HG02610 (cell line): ENCODE measurements around the gene BUD23.
A peak's percentile ranks its signal among the peaks of the same experiment; 100 is the strongest.
"Not testable (repeated sequence)": the region's sequence is repeated elsewhere in the genome, so short reads cannot be mapped to it uniquely, and the experiment has no call there.

Source experiments
- ATAC-seq: cut with Tn5 transposase; IDR thresholded peaks from one replicate; pipeline ENCODE4 v1.9.1; 2021; ENCODE audit warnings: mild to moderate bottlenecking, moderate library complexity; ENCODE audit not compliant: unreplicated experiment

Gene BUD23

DNA sequence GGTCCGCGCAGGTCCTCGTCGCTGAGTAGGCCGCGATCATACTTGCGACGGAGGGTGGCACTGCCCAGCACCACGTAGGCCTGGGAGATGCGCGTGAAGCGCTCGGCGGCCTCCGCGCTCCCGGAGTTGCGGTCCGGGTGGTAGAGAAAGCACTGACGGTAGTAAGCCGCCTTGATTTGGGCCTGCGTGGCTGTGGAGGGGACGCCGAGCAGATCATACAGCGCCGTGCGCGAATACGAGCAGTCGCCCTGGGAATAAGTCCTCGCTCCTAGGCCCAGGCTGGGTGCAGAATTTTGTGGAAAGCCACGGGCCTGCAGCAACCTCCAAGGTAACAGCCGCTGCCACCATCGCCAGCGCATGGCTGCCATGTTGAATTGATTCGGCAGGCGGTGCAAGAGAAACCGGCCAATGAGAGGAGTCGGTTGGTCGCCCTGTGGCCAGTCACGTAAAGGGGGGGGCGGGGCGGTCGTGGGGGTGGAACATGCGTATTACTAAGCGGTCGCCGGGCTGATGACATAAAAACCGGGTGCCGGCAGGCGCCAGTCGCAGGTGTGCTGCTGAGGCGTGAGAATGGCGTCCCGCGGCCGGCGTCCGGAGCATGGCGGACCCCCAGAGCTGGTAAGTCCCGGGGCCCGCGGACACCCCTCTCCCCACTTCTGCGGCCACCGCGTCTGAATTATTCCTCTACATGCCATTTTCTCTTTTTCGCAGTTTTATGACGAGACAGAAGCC is at the start of gene BUD23, which contains the start of gene DNAJC30:
Gene BUD23 (plus strand): TSS at position 542 of the 732 bp plus-strand sequence. CDS start 29 bp downstream, at position 571.
Gene DNAJC30 (minus strand): TSS at position 398 of the 732 bp plus-strand sequence. CDS start 30 bp downstream, at position 368.
- peak; percentile 85 for ATAC-seq

GRCh38 chr7:73633844-73634243 is 49.6 kb upstream of the BUD23 start:
- ATAC-seq = no peak

- ATAC-seq = no peak
Measured at GRCh38 chr7:73635428-73636200, 47.8 kb upstream of the BUD23 start.

DNA sequence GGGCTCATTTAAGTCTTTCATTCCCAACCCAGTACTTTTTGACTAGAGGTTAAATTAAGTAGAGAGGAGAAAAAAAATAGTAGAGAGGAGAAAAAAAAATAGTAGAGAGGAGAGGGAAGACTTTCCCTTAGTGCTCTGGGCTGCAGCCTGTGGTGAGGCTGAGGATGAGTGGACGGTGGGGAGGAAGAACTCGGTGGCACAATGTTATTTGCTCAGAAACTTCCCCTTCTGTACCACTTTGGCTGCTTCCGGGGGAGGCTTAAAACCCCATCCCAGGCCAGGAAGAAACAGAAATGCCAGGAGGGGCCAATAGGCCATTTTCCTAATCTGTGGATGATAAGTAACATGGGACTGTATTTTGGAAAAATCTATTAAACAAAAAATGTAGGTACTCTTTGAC is 44.5 kb upstream of the BUD23 start:
- ATAC-seq = no peak

DNA sequence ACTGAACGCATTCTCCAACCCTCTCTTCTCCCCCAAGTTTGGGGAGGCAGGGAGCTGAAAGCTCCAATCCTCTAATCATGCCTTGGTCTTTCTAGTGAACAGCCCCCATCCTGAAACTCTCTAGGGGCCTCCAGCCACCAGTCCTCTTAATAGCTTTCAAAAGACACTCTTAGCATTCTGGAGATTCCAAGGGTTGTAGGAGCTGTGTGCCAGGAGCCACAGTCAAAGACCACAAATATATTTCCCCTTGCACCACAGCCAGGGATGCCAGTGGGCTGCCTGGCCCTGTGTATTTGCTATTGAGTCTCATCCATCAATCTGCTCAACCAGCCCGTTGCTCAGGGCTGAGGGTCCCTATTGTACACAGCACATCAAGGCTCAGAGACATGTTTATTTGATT is 40.6 kb upstream of the BUD23 start:
- no peak for ATAC-seq

DNA sequence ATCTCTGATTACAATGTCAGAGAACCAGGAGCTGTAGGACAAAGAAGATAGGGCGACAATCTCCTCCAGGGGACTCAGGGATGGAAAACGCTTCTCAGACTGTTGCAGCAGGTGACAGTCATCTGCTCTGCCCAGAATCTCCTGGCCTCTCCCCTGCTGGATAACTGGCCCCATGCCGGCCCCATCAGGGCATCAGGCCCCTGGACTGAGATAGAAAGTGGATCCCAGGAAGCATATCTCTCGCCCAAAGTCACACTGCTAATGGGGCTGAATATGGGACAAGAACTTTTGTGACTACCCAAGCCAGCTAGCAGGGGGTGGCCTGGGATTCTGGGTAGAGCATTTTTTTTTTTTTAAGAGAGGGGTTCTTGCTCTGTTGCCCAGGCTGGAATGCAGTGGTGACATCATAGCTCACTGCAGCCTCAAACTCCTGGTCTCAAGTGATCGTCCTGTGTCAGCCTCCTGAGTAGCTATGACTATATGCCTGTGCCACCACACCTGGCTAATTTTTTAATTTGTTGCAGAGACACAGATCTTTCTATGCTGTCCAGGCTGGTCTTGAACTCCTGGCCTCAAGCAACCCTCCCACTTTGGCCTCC is 38.6 kb upstream of the BUD23 start:
- ATAC-seq = no peak

DNA sequence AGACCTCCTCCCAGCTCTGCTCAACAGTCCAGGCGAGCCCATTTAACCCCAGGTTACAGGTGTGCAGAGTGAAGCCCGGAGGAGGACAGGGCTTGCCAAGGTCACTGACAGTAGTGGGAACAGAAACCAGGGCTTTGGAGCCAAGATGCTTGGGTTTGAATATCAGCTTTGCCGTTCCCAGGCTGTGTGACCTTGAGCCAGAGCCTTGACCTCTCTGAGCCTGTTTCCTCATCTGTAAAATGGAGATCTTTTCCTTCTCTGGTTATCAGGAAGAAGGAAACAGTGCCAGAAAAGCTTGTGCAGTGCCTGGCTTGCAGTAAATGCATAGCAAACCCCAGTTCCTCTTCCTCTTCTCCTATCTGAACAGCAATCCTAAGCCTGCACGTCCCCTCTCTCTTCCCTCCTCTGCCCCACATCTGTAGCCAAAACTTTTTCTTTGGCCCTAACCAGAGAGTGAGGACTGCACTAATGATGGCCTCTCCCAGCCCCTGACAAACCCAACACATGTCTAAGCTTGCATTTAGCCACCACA is 37.7 kb upstream of the BUD23 start:
- no peak for ATAC-seq

DNA sequence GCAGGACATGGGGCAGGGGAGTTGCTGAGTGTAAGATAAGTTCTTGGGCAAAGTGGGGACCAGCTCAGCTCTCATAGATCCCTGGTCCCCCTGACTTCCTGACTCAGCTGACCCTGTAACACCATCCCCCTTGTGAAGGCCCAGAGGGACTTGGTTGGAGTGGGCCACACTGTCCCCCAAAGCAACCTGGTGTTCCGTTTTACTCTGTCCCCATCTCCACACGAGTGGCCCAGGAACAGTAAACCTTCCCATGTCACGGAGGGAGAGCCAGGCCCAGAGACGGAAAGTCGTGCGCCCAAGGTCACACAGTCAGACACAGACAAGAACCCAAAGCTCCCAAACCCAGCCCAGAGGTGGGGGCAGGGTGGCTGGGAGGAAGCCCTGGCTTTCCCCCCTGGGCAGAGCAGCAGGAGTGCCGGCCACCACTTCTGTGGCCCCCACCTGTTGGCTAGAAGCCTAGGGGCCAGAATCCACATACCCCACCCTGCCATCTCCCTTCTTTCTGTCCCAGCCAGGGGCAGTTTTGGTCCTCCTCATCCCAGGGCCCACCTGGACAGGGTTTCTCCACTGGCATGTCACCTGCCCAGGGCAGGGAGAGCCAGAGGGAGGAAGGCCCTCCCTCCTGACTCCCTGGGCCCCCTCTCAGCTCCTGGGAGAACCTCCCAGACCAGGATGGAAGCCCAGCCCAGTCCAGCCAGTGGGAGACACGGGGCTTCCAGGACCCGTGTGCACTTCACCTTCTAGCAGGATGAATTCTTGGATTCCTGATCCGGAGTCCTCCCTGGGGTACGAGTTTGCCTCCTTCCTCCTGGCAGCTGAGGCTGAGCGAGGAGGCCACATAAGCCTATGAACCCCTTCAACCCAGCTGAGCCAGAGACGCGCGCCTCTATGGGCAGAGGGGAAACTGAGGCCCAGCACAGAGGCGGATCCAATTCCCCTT is 36.3 kb upstream of the BUD23 start:
- no peak for ATAC-seq

GRCh38 chr7:73647725-73648592 is 35.4 kb upstream of the BUD23 start:
- no peak for ATAC-seq

DNA sequence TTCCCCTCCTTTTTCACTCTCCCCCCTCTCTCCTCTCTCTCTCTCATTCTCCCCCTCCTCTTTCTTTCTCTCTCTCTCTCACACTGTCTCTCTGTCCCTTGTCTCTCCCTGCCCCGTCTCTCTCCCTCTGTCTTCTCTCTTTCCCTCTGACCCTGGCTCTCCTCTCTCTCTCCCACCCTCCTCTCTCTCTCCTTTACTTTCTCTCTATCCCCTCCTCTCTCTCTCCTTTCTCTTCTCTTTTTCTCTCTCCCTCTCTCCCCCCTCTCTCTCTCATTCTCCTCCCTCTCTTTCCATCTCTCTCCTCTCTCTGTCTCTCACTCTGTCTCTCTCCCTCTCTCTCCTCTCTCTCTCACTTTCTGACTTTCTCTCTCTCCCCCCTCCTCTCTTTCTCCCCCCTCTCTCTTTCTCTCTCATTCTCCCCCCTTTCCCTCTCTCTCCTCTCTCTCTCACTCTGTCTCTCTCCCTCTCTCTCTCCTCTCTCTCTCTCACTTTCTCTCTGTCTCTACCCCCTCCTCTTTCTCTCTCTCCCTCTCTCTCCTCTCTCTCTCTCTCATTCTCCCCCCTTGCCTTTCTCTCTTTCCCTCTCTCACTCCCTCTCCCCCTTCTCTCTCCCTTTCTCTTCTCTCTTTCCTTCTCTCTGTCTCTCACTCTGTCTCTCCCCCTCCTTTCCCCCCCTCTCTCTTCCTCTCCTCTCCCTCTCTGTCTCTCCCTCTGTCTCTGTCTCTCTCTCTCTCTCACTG is 34.6 kb upstream of the BUD23 start:
- ATAC-seq = no peak

GRCh38 chr7:73649576-73649975 is 33.8 kb upstream of the BUD23 start:
- ATAC-seq = no peak

DNA sequence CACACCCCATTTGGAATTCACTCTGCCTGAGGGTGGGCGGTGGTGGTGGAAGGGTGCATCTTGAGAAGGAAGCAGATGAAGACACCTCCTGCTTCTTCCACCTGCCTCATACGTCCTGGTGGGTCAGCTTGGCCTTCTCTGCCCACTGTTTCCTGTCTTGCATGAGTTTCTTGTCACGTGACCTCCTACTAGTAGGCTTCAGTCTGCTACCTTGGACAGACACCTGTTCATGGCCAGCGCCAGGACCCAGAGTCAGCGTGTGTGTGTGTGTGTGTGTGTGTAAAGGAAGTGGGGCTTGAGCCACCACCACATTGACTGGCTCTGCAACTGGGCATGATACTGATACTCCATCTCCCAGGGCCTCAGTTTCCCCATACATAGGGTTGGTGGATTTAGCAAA is 32.9 kb upstream of the BUD23 start:
- no peak for ATAC-seq

DNA sequence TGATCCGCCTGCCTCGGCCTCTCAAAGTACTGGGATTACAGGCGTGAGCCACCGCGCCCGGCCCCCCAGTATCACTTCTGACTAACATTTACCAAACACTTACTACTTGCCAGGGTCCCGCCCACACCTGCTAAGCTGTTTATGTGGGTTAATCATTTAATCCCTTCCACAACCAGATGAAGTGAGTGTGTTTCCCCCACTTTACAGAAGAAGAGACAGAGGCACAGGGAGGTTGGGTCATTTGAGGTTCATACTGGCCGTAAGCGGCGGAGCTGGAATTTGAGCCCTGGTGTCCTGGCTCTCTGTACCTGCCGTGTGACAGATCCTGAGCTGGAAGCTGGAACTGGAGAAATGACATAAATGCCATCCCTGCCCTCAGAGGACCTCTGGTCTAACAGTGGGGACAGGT is 30.9 kb upstream of the BUD23 start:
- no peak for ATAC-seq

- not testable (repeated sequence) for ATAC-seq
Measured at GRCh38 chr7:73655309-73655708, 28.1 kb upstream of the BUD23 start.

DNA sequence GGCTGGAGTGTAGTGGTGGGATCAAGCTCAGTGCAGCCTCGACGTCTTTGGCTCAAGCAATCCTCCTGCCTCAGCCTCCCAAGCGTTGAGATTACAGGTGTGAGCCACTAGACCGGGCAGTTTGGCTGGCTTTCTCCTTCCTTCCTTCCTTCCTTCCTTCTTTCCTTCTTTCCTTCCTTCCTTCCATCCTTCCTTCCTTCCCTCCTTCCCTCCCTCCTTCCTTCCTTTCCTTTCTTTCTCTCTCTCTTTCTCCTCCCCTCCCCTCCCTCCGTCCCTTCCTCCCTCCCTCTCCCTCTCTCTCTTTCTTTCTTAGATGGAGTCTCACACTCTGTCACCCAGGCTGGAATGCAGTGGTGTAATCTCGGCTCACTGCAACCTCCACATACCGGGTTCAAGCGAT is 23.4 kb upstream of the BUD23 start:
- ATAC-seq = no peak

DNA sequence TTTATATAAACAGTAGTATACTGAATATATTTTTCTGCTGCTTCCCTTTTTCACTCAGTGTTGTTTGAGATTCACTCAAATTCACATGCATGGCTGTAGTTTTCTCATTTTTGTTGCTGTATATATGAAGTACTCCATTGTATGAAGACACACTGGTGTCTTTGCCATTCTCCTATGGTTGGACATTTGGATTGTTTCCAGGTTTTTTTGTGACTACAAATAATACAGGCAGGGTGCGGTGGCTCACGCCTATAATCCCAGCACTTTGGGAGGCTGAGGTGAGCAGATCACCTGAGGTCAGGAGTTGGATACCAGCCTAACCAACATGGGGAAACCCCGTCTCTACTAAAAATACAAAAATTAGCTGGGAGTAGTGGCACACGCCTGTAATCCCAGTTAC is 22.8 kb upstream of the BUD23 start:
- not testable (repeated sequence) for ATAC-seq

- no peak for ATAC-seq
Measured at GRCh38 chr7:73663033-73663432, 20.4 kb upstream of the BUD23 start.

GRCh38 chr7:73667344-73668102 is 15.9 kb upstream of the BUD23 start, which contains the start of gene VPS37D:
VPS37D (plus strand) TSS chr7:73667831; CDS start chr7:73667959, 128 bp downstream.
- peak; percentile 87 for ATAC-seq
